ENCODE data around the gene LRG1. TPM values are rescaled to one million over a fixed set of nuclear protein-coding genes. Genes with fewer than 3 reads are reported as not detected.

The LRG1 gene
- total and polyA plus RNA-seq, 9 donors: 0.33 to 7.6 (median 2.7) TPM

DNA sequence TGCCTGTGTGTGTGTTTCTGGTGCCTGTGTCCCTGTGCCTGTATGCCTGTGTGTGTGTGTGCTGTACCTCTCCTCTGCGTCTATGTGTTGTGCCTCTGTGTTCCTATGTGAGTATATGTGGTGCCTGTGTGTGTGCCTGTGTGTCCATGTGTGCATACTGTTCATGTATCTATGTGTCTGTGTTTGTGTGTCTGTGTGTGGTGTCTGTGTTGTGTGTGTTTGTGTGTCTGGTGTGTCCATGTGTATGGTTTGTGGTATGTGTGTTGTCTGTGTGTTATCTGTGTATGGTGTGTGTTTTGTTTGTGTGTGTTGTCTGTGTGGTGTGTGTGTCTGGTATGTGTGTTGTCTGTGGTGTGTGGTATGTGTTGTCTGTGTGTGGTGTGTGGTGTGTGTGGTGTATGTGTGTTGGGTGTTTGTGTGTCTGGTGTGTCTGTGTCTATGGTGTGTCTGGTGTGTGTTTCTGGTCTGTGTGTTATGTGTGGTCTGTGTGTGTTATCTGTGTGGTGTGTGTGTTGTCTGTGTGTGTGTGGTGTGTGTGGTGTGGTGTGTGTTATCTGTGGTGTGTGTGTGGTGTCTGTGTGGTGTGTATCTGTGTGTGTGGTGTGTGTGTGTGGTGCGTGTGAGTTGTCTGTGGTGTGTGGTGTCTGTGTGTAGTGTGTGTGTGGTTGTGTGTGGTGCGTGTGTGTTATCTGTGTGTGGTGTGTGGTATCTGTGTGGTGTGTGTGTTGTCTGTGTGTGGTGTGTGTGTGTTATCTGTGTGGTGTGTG is 47.3 kb downstream of the LRG1 start:
- Histone ChIP-seq H3K4me1 (ENCODE audit: insufficient read depth) (no peaks in the 10 kb centered on the region), H3K9me3 (no peaks in the 10 kb centered on the region), H3K4me3 (no peak overlapping the region), H3K27ac (no peak overlapping the region), H3K36me3 (no peaks in the 10 kb centered on the region), H3K27me3 (no peaks in the 10 kb centered on the region)
- no peak for DNase-seq
- TF ChIP-seq EP300 (IDR thresholded peaks at IDR 0.05): no peak
- TF ChIP-seq POLR2A (IDR thresholded peaks at IDR 0.05): no peak
- no peak for TF ChIP-seq CTCF (IDR thresholded peaks at IDR 0.05)
- WGBS, 3 donors: 90 to 95% (median 95%) methylated on average over 3 of the region's 3 CpGs
- intact Hi-C loops (cut with DNase I): no loop called here

GRCh38 chr19:4491446-4491845 is 48.4 kb downstream of the LRG1 start:
- no peak for DNase-seq
- no peaks in the 10 kb centered on the region for H3K4me1 ChIP-seq (ENCODE audit: insufficient read depth)
- no peak overlapping the region for H3K4me3 ChIP-seq
- 95 to 96% (median 95%) methylated on average over 21 of the region's 21 CpGs for WGBS, 3 donors
- no peaks in the 10 kb centered on the region for H3K36me3 ChIP-seq
- no peak for TF ChIP-seq POLR2A (IDR thresholded peaks at IDR 0.05)
- no peak for TF ChIP-seq EP300 (IDR thresholded peaks at IDR 0.05)
- H3K9me3 ChIP-seq: no peaks in the 10 kb centered on the region
- H3K27ac ChIP-seq: no peak overlapping the region
- no peaks in the 10 kb centered on the region for H3K27me3 ChIP-seq
- intact Hi-C loops (cut with DNase I): no loop called here

- Histone ChIP-seq H3K36me3 (no peaks in the 10 kb centered on the region), H3K27ac (no peak overlapping the region), H3K9me3 (no peaks in the 10 kb centered on the region), H3K4me3 (no peak overlapping the region), H3K4me1 (ENCODE audit: insufficient read depth) (no peaks in the 10 kb centered on the region), H3K27me3 (no peaks in the 10 kb centered on the region)
- intact Hi-C loops (cut with DNase I): no loop called here
- DNase-seq: no peak
- no peak for TF ChIP-seq CTCF (IDR thresholded peaks at IDR 0.05)
- WGBS, 3 donors: 89 to 94% (median 89%) methylated on average over 29 of the region's 29 CpGs
These were observed 51.3 kb downstream of the LRG1 start for GRCh38 chr19:4488496-4488895.

- Histone ChIP-seq H3K9me3 (no peaks in the 10 kb centered on the region), H3K27ac (no peak overlapping the region), H3K4me1 (ENCODE audit: insufficient read depth) (no peaks in the 10 kb centered on the region), H3K4me3 (no peak overlapping the region), H3K27me3 (no peaks in the 10 kb centered on the region), H3K36me3 (no peaks in the 10 kb centered on the region)
- WGBS, 3 donors: 83 to 87% (median 84%) methylated on average over 11 of the region's 11 CpGs
- intact Hi-C loops (cut with DNase I): no loop called here
- no peak for DNase-seq
- TF ChIP-seq EP300 (IDR thresholded peaks at IDR 0.05) (no peak), CTCF (IDR thresholded peaks at IDR 0.05) (no peak), POLR2A (IDR thresholded peaks at IDR 0.05) (no peak)
These were observed 52.3 kb downstream of the LRG1 start for GRCh38 chr19:4487572-4487971.

Other genes starting within 250 kb of the LRG1 start
- gene TMIGD2, start 237.6 kb downstream of the LRG1 start, total RNA-seq: under 1 TPM in 1 of 7 donors, not detected in 6; 0.36 TPM
- under 1 TPM in 1 of 2 donors, not detected in 1; 0.29 TPM for gene TMIGD2, start 237.6 kb downstream of the LRG1 start, polyA plus RNA-seq
- gene FSD1, start 235.4 kb downstream of the LRG1 start, total RNA-seq: under 1 TPM in 2 of 7 donors, not detected in 5; 0.11 to 0.18 TPM
- under 1 TPM in 1 of 2 donors, not detected in 1; 0.48 TPM for gene FSD1, start 235.4 kb downstream of the LRG1 start, polyA plus RNA-seq
- 10 to 100 TPM; 10.3 to 32.5 (median 17.5) TPM for gene STAP2, start 201.2 kb downstream of the LRG1 start, total RNA-seq
- 10 to 100 TPM in 1 of 2 donors, 1 to 10 TPM in 1; 9.7 to 18.8 TPM for gene STAP2, start 201.2 kb downstream of the LRG1 start, polyA plus RNA-seq
- gene MPND, start 196.5 kb downstream of the LRG1 start, total RNA-seq: 10 to 100 TPM in 5 of 7 donors, 1 to 10 TPM in 2; 5.2 to 31.1 (median 20.3) TPM
- gene MPND, start 196.5 kb downstream of the LRG1 start, polyA plus RNA-seq: 10 to 100 TPM in 1 of 2 donors, 1 to 10 TPM in 1; 2.4 to 14.5 TPM
- 10 to 100 TPM; 20.5 to 88.6 (median 68.3) TPM for gene SH3GL1, start 139.5 kb downstream of the LRG1 start, total RNA-seq
- 10 to 100 TPM in 1 of 2 donors, 1 to 10 TPM in 1; 6.9 to 57.5 TPM for gene SH3GL1, start 139.5 kb downstream of the LRG1 start, polyA plus RNA-seq
- 10 to 100 TPM in 1 of 7 donors, 1 to 10 TPM in 6; 4.7 to 10.4 (median 7.5) TPM for gene CHAF1A, start 137.4 kb downstream of the LRG1 start, total RNA-seq
- gene CHAF1A, start 137.4 kb downstream of the LRG1 start, polyA plus RNA-seq: 1 to 10 TPM; 7.3 to 8.6 TPM
- 100 to 1,000 TPM in 6 of 7 donors, 10 to 100 TPM in 1; 66.9 to 170 (median 133) TPM for gene UBXN6, start 82.2 kb downstream of the LRG1 start, total RNA-seq
- 100 to 1,000 TPM in 1 of 2 donors, 10 to 100 TPM in 1; 19.3 to 140 TPM for gene UBXN6, start 82.2 kb downstream of the LRG1 start, polyA plus RNA-seq
- gene HDGFL2, start 67.7 kb downstream of the LRG1 start, total RNA-seq: 10 to 100 TPM; 36.2 to 77.2 (median 64.4) TPM
- gene HDGFL2, start 67.7 kb downstream of the LRG1 start, polyA plus RNA-seq: 10 to 100 TPM; 28.5 to 63.0 TPM
- gene PLIN4, start 21.6 kb downstream of the LRG1 start, total RNA-seq: 10 to 100 TPM in 5 of 7 donors, 1 to 10 TPM in 2; 3.7 to 55.1 (median 23.6) TPM
- gene PLIN4, start 21.6 kb downstream of the LRG1 start, polyA plus RNA-seq: 1 to 10 TPM; 1.6 to 9.6 TPM
- 100 to 1,000 TPM in 4 of 7 donors, 10 to 100 TPM in 3; 26.0 to 149 (median 131) TPM for gene PLIN5, start 4.8 kb downstream of the LRG1 start, total RNA-seq
- 10 to 100 TPM in 1 of 2 donors, 1 to 10 TPM in 1; 8.8 to 85.0 TPM for gene PLIN5, start 4.8 kb downstream of the LRG1 start, polyA plus RNA-seq
- gene SEMA6B, start 19.6 kb upstream of the LRG1 start, total RNA-seq: 1 to 10 TPM; 1.3 to 9.7 (median 5.5) TPM
- gene SEMA6B, start 19.6 kb upstream of the LRG1 start, polyA plus RNA-seq: 1 to 10 TPM in 1 of 2 donors, under 1 TPM in 1; 0.77 to 7.6 TPM
- 10 to 100 TPM in 3 of 7 donors, 1 to 10 TPM in 4; 4.3 to 14.0 (median 9.8) TPM for gene TNFAIP8L1, start 99.5 kb upstream of the LRG1 start, total RNA-seq
- 1 to 10 TPM; 6.8 to 8.1 TPM for gene TNFAIP8L1, start 99.5 kb upstream of the LRG1 start, polyA plus RNA-seq
- gene MYDGF, start 130.3 kb upstream of the LRG1 start, total RNA-seq: 10 to 100 TPM; 28.6 to 76.1 (median 59.4) TPM
- 10 to 100 TPM; 44.5 to 85.4 TPM for gene MYDGF, start 130.3 kb upstream of the LRG1 start, polyA plus RNA-seq
- gene DPP9, start 183.8 kb upstream of the LRG1 start, total RNA-seq: 10 to 100 TPM; 26.9 to 69.5 (median 44.3) TPM
- gene DPP9, start 183.8 kb upstream of the LRG1 start, polyA plus RNA-seq: 10 to 100 TPM; 14.4 to 29.3 TPM

Data from ovary (tissue), 9 donors.